HL-60 (cell line): Measurements from ENCODE around the gene KPRP.

ENCODE experiments used
- DNase-seq, 2 experiments: peaks; one replicate each; pipeline ENCODE4 v3.0.0-alpha.2; 2010 to 2020; ENCODE audit warnings: low read depth in 1 of 2, low spot score in 1 of 2
- H3K27ac ChIP-seq: fragments of 250-450 bp; sonication (Bioruptor Pico); replicated peaks from 2 replicates; pipeline ENCODE4 v1.5.1; 2020; ENCODE audit warnings: mild to moderate bottlenecking, moderate library complexity
- H3K27me3 ChIP-seq: fragments of 250-450 bp; sonication (Bioruptor Pico); 2 replicates; pipeline ENCODE4 v1.5.1; 2021; ENCODE audit warnings: mild to moderate bottlenecking, moderate library complexity; ENCODE audit not compliant: insufficient read depth, poor library complexity, severe bottlenecking
- H3K4me3 ChIP-seq: replicated peaks from 2 replicates; pipeline ENCODE4 v1.5.1; 2011; ENCODE audit warnings: mild to moderate bottlenecking, control low read depth, low read length; ENCODE audit not compliant: insufficient read depth
- GABPA ChIP-seq: IDR thresholded peaks from 2 replicates; pipeline ENCODE4 v1.6.1; 2012; ENCODE audit warnings: low read depth
- POLR2AphosphoS5 ChIP-seq: IDR thresholded peaks from 2 replicates; pipeline ENCODE4 v1.6.1; 2012; ENCODE audit warnings: low read depth
- SPI1 ChIP-seq: IDR thresholded peaks from 2 replicates; pipeline ENCODE4 v1.6.1; 2012; ENCODE audit warnings: low read depth, mild to moderate bottlenecking, borderline replicate concordance
- TF ChIP-seq, protein P1 (sequence below): IDR thresholded peaks from one replicate; pipeline ENCODE4 v1.5.1; 2011; ENCODE audit warnings: low read length, control low read depth, inconsistent platforms; ENCODE audit not compliant: insufficient read depth
- TF ChIP-seq, protein P2 (sequence below): IDR thresholded peaks from 2 replicates; pipeline ENCODE4 v1.6.1; 2012; ENCODE audit warnings: low read depth; ENCODE audit not compliant: insufficient replicate concordance

Gene KPRP

DNA sequence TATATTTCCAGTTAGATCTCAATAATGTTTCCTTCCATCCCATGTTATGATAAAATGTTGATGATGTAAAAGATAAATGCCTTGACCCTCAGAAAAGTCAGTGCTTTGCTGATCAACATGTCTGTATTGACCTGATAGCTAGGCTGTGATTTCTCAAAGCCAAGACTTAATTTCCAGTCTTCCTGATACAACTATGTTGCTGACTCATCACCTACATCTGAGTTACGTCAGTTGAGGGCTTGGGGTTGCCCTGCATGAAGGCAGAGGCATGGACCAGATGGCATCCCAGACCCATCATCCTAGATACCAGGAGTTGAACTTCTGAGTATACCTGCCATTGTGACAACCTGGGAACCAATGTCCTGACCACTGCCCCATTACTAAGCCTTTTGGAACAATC lies 43.5 kb downstream of the KPRP start:
- Histone ChIP-seq H3K4me3 (no peak overlapping the region), H3K27me3 (peaks cover 2% of the 10 kb centered on the region)

DNA sequence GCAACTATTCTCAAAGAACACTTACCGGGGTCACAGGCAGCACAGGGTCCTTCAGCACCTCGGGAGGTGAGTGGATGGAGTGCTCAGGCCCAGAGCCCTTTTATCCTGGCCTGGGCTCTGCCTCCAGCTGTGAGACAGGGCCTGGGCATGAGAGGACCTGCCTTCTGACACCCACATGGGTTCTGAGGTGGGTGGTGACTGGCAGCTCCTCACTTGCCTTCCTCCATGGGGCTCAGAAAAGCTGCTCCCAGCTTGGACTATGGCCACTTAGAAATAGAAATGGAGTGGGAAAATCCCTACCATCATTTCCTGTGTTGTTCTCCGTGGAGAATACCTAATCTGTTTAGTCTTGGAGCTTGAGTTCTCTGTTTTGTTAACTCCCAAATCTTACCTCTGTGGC lies 48.8 kb downstream of the KPRP start, which contains the start of gene LCE1C:
TSS of gene LCE1C (minus strand) at position 76 of the 400 bp plus-strand sequence. CDS start 1,173 bp downstream, outside the sequence.
- Histone ChIP-seq H3K27ac (no peak within 1 kb of the TSS), H3K27me3 (no peaks in the 10 kb centered on the region), H3K4me3 (no peak within 1 kb of the TSS)
- no peak for DNase-seq
- no peak for TF ChIP-seq SPI1
- TF ChIP-seq, protein P1, sequence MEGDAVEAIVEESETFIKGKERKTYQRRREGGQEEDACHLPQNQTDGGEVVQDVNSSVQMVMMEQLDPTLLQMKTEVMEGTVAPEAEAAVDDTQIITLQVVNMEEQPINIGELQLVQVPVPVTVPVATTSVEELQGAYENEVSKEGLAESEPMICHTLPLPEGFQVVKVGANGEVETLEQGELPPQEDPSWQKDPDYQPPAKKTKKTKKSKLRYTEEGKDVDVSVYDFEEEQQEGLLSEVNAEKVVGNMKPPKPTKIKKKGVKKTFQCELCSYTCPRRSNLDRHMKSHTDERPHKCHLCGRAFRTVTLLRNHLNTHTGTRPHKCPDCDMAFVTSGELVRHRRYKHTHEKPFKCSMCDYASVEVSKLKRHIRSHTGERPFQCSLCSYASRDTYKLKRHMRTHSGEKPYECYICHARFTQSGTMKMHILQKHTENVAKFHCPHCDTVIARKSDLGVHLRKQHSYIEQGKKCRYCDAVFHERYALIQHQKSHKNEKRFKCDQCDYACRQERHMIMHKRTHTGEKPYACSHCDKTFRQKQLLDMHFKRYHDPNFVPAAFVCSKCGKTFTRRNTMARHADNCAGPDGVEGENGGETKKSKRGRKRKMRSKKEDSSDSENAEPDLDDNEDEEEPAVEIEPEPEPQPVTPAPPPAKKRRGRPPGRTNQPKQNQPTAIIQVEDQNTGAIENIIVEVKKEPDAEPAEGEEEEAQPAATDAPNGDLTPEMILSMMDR: no peak
- TF ChIP-seq POLR2AphosphoS5: no peak

More for the DNA sequence above, 43.5 kb downstream of the KPRP start:
- no peak overlapping the region for H3K27ac ChIP-seq
- no peak for DNase-seq
- TF ChIP-seq SPI1 (no peak), POLR2AphosphoS5 (no peak), GABPA (no peak)
- TF ChIP-seq, protein P2, sequence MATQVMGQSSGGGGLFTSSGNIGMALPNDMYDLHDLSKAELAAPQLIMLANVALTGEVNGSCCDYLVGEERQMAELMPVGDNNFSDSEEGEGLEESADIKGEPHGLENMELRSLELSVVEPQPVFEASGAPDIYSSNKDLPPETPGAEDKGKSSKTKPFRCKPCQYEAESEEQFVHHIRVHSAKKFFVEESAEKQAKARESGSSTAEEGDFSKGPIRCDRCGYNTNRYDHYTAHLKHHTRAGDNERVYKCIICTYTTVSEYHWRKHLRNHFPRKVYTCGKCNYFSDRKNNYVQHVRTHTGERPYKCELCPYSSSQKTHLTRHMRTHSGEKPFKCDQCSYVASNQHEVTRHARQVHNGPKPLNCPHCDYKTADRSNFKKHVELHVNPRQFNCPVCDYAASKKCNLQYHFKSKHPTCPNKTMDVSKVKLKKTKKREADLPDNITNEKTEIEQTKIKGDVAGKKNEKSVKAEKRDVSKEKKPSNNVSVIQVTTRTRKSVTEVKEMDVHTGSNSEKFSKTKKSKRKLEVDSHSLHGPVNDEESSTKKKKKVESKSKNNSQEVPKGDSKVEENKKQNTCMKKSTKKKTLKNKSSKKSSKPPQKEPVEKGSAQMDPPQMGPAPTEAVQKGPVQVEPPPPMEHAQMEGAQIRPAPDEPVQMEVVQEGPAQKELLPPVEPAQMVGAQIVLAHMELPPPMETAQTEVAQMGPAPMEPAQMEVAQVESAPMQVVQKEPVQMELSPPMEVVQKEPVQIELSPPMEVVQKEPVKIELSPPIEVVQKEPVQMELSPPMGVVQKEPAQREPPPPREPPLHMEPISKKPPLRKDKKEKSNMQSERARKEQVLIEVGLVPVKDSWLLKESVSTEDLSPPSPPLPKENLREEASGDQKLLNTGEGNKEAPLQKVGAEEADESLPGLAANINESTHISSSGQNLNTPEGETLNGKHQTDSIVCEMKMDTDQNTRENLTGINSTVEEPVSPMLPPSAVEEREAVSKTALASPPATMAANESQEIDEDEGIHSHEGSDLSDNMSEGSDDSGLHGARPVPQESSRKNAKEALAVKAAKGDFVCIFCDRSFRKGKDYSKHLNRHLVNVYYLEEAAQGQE: no peak
- TF ChIP-seq, protein P1: no peak

DNA sequence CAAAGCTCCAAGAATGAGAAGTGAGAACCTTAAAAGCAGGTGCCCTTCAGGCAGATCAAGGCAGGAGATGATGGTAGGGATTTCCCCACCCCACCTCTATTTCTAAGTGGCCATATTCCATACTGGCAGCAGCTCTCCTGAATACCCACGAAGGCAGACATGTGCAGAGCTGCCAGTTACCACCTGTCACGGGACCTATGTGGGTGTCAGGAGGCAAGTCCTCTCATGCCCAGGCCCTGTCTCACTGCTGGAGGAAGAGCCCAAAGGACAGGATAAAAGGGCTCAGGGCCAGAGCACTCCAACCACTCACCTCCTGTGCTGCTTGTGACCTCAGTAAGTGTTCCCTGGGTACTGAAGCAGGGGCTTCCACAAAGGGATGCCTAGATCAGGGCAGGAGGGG lies 53.2 kb downstream of the KPRP start:
- H3K4me3 ChIP-seq: no peak overlapping the region
- no peak for TF ChIP-seq SPI1
- H3K27me3 ChIP-seq: no peaks in the 10 kb centered on the region
- DNase-seq: no peak
- H3K27ac ChIP-seq: no peak overlapping the region
